NB4 (cell line): ENCODE results near the gene HCRTR1.

Experiments used
- DNase-seq: peaks from one replicate; pipeline ENCODE4 v3.0.0; 2010; ENCODE audit warnings: low read depth
- H3K4me3 ChIP-seq: one replicate; pipeline ENCODE4 v1.5.1; 2011; ENCODE audit warnings: mild to moderate bottlenecking, low read depth, low read length, moderate library complexity
- MYC ChIP-seq: IDR thresholded peaks from 2 replicates; pipeline ENCODE4 v1.6.1; 2011; ENCODE audit warnings: low read depth, low read length
- POLR2A ChIP-seq: IDR thresholded peaks from 2 replicates; pipeline ENCODE4 v1.6.1; 2011; ENCODE audit warnings: mild to moderate bottlenecking; ENCODE audit not compliant: insufficient read length; ENCODE audit errors: extremely low read depth
- TF ChIP-seq, protein P1 (sequence below): IDR thresholded peaks from one replicate; pipeline ENCODE4 v1.5.1; 2012; ENCODE audit warnings: low read depth, low read length
- TF ChIP-seq, protein P2 (sequence below): IDR thresholded peaks from 2 replicates; pipeline ENCODE4 v1.6.1; 2011; ENCODE audit warnings: low read depth, low read length

The HCRTR1 gene

GRCh38 chr1:31624309-31624708 is 6.8 kb downstream of the HCRTR1 start:
- H3K4me3 ChIP-seq = no peak overlapping the region
- TF ChIP-seq MYC = no peak
- TF ChIP-seq, protein P1, sequence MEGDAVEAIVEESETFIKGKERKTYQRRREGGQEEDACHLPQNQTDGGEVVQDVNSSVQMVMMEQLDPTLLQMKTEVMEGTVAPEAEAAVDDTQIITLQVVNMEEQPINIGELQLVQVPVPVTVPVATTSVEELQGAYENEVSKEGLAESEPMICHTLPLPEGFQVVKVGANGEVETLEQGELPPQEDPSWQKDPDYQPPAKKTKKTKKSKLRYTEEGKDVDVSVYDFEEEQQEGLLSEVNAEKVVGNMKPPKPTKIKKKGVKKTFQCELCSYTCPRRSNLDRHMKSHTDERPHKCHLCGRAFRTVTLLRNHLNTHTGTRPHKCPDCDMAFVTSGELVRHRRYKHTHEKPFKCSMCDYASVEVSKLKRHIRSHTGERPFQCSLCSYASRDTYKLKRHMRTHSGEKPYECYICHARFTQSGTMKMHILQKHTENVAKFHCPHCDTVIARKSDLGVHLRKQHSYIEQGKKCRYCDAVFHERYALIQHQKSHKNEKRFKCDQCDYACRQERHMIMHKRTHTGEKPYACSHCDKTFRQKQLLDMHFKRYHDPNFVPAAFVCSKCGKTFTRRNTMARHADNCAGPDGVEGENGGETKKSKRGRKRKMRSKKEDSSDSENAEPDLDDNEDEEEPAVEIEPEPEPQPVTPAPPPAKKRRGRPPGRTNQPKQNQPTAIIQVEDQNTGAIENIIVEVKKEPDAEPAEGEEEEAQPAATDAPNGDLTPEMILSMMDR = no peak
- TF ChIP-seq, protein P2, sequence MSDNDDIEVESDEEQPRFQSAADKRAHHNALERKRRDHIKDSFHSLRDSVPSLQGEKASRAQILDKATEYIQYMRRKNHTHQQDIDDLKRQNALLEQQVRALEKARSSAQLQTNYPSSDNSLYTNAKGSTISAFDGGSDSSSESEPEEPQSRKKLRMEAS = no peak
- no peak for TF ChIP-seq POLR2A
- no peak for DNase-seq

DNA sequence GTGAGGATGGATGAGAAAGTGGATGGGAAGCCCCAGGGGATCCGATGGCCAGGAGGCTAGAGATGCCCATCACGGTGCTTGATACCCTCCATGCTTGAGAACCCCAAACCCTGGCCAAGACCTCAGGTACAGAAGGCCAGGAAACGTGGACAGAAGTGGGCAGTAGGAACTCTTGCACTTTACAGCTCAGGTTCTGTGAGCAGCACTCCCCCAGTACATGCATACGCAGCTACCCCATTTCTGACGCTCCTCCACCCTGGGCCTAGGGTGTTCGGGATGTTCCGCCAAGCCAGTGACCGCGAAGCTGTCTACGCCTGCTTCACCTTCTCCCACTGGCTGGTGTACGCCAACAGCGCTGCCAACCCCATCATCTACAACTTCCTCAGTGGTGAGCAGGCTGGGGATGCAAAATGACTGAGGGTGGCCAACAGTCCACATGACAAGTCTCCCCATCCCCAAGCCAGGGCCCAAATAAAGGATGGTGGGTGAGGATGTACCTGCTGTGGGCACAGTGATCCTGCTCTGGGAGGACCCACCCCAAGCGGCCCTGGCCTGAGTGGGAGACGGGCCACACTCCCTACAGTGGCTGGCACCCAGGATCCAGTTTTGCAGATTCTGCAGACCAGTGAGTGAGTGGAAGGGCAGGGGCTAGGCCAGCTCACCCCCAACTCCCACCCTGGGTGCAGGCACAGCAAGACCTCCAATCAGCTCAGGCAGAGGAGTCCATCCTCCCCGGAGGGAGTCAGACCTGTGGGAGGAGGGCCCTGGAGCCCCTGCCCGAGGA is 7.4 kb downstream of the HCRTR1 start:
- no peak for DNase-seq
- TF ChIP-seq, protein P2 = no peak
- TF ChIP-seq, protein P1 = no peak
- TF ChIP-seq MYC (no peak), POLR2A (no peak)
- H3K4me3 ChIP-seq = no peak overlapping the region

DNA sequence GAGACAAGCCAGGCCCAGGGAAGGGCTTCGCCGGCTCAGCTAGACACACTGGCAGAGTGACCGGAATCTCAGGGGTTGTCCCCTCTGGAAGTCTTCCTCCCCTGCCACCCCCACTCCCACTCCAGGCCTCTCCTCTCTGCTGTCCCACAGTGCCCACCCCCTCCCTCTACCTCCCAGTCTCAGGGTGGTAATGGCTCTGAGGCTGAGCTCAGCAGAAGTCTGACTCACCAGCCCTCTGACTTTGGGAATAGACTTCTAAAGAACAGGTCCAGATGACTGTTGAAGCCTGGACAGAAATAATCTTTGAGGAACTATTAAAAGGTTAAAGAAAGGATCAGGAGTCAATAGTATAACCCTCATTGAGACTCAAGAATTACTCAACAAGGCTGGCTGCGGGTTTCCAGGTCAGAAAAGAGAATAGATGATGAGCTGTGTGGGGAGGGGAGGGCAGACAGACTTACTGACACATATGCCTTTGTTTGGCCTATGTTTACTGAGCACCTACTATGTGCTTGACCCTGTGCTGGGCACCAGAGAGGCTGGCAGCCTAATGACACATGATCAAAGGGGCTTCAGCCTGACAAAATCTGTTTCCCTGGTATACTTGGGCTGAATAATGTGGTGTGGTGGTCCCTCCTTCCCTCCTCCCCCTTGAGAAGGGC is 8.2 kb downstream of the HCRTR1 start:
- TF ChIP-seq, protein P1 = no peak
- no peak for TF ChIP-seq MYC
- no peak for TF ChIP-seq POLR2A
- TF ChIP-seq, protein P2 = no peak
- DNase-seq = no peak
- no peak overlapping the region for H3K4me3 ChIP-seq

DNA sequence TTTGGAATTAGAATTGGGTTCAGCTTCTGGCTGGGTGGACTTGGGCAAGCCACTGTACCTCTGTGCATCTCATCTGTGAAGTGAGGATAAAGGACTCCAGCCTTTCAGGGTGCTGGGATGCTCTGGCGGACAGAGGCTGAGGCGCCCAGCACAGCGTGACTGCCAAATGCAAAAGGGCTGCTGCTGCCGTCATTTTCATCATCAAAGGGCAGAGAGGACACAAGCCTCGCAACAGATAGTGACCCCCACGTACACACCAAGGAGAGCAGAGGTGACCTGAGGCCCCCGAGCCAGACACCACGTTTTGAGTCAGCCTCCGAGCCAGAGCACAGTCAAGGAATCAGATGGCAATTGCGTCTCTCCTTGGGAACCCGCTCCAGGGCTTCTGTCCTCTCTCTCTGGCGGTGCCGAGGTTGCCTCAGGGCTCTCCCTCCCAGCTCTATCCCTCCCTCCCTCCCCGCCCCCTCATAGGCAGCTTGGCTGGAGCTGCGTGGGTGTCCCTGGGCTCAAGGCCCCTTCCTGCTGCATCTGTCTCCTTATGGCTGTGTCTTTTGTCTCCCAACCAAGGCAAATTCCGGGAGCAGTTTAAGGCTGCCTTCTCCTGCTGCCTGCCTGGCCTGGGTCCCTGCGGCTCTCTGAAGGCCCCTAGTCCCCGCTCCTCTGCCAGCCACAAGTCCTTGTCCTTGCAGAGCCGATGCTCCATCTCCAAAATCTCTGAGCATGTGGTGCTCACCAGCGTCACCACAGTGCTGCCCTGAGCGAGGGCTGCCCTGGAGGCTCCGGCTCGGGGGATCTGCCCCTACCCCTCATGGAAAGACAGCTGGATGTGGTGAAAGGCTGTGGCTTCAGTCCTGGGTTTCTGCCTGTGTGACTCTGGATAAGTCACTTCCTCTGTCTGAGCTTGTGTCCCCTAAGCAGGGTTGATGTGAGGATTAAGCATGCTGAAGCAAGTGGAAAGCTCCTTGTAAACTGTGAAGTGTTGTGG is 9.0 kb downstream of the HCRTR1 start:
- no peak for TF ChIP-seq POLR2A
- DNase-seq = no peak
- no peak overlapping the region for H3K4me3 ChIP-seq

DNA sequence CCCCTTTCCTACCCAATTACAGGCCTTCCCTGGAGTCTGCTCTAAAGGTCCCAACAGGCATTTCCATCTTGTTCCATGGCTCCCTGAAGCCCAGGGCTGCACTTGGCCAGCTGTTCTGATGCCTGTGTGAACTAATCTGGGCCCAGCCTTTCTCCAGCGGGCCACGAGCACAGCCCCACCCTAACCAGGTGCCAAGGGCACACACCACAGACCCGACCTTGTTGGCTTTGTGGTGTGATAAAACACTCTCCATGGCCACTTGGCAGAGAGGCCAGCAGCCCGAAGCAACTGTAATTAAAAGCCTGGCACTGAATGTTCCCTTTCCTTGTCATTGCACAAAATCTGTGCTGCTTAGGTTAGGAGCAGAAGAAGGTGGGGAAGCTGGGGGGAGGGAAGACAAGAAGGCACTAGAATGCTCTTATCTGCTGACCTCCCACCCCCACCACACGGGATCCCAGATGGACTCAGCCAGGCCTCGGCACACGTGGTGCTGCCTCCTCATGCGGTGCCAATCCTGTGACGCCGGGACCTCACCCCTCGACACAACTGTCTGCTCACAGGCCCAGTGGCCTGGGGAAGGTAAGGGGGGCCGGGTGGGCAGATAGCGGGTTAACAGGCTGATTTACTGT is 9.9 kb downstream of the HCRTR1 start:
- TF ChIP-seq, protein P2 = no peak
- TF ChIP-seq POLR2A (no peak), MYC (no peak)
- TF ChIP-seq, protein P1 = no peak
- H3K4me3 ChIP-seq = no peak overlapping the region
- DNase-seq = no peak
